ENCODE data around the gene FADS3.

- TF ChIP-seq CTCF (conservative IDR thresholded peaks at IDR 0.05 in 1 of 2, IDR thresholded peaks at IDR 0.05 in 1 of 2; ENCODE audit: low read depth in 1 of 2, low read length in 2 of 2): no peak
- no peak for TF ChIP-seq EZH2 (IDR thresholded peaks at IDR 0.05; ENCODE audit: low read length, missing control alignments)
These were observed 25.5 kb upstream of the FADS3 start for GRCh38 chr11:61916737-61917333.

Data from fibroblast of lung (primary cell).